Stimulated activated CD4-positive, alpha-beta T cell treated with anti-CD3 and anti-CD28 coated beads, Interleukin-15, amount 100 ng/mL, for 24 hours (primary cell): ENCODE measurements around the gene RBL2.

ENCODE experiments used
- DNase-seq: peaks from one replicate; pipeline ENCODE4 v3.0.0-alpha.2; 2020

Gene RBL2

GRCh38 chr16:53449816-53450517, 15.7 kb downstream of the RBL2 start:
- DNase-seq: no peak

- no peak for DNase-seq
Observed at GRCh38 chr16:53453928-53454327, 19.7 kb downstream of the RBL2 start.

- DNase-seq: no peak
Observed at GRCh38 chr16:53456625-53457024, 22.4 kb downstream of the RBL2 start.

GRCh38 chr16:53457670-53458069, 23.4 kb downstream of the RBL2 start:
- peak; percentile 70 for DNase-seq

GRCh38 chr16:53458635-53459034, 24.4 kb downstream of the RBL2 start:
- DNase-seq: no peak

GRCh38 chr16:53465606-53466280, 31.5 kb downstream of the RBL2 start:
- no peak for DNase-seq

- DNase-seq: no peak
Observed at GRCh38 chr16:53476867-53477266, 42.6 kb downstream of the RBL2 start.

- no peak for DNase-seq
Observed at GRCh38 chr16:53478965-53479364, 44.7 kb downstream of the RBL2 start.

GRCh38 chr16:53480394-53480793, 46.1 kb downstream of the RBL2 start:
- DNase-seq: no peak

GRCh38 chr16:53482123-53482522, 47.9 kb downstream of the RBL2 start:
- no peak for DNase-seq

- no peak for DNase-seq
Observed at GRCh38 chr16:53484542-53484941, 50.3 kb downstream of the RBL2 start.

- DNase-seq: no peak
Observed at GRCh38 chr16:53486230-53486629, 52.0 kb downstream of the RBL2 start.

GRCh38 chr16:53489755-53490154, 55.5 kb downstream of the RBL2 start:
- no peak for DNase-seq

GRCh38 chr16:53492503-53492902, 58.2 kb downstream of the RBL2 start:
- DNase-seq: no peak

- no peak for DNase-seq
Observed at GRCh38 chr16:53494636-53495035, 60.4 kb downstream of the RBL2 start.

GRCh38 chr16:53495325-53495724, 61.1 kb downstream of the RBL2 start:
- no peak for DNase-seq

- no peak for DNase-seq
Observed at GRCh38 chr16:53498984-53499383, 64.7 kb downstream of the RBL2 start.

- no peak for DNase-seq
Observed at GRCh38 chr16:53501216-53501859, 67.1 kb downstream of the RBL2 start.

- DNase-seq: peak; percentile 75
Observed at GRCh38 chr16:53502331-53503269, 68.3 kb downstream of the RBL2 start, which contains the start of gene AKTIP. Gene AKTIP, minus strand, starts transcription at chr16:53503209. Its CDS starts 2,950 bp downstream, at chr16:53500259.

GRCh38 chr16:53503270-53503923, 69.1 kb downstream of the RBL2 start:
- DNase-seq: peak; percentile 100

GRCh38 chr16:53503991-53504663, 69.9 kb downstream of the RBL2 start:
- peak; percentile 45 for DNase-seq

GRCh38 chr16:53504665-53505064, 70.4 kb downstream of the RBL2 start:
- DNase-seq: peak; percentile 34
